NCI-H1436 (cell line): ENCODE results near the gene TMEM92.

Experiments used
- DNase-seq: peaks from one replicate; lab custom pipeline; 2025; lab: John Stamatoyannopoulos, UW

The TMEM92 gene

GRCh38 chr17:50328363-50329325, 54.4 kb downstream of the TMEM92 start:
- no peak for DNase-seq

- no peak for DNase-seq
Observed at GRCh38 chr17:50329716-50330115, 55.5 kb downstream of the TMEM92 start.

GRCh38 chr17:50330151-50330775, 56.0 kb downstream of the TMEM92 start:
- DNase-seq: no peak
